ENCODE results near the gene ERP44.
"Not testable (repeated sequence)": the region's sequence is repeated elsewhere in the genome, so short reads cannot be mapped to it uniquely, and the experiment has no call there.

ERP44 gene

GRCh38 chr9:100098887-100099721 lies at the start of gene ERP44, which contains the start of gene INVS:
TSS of gene ERP44 (minus strand) at chr9:100099000. CDS start at chr9:100098840, 160 bp downstream.
TSS of gene INVS (plus strand) at chr9:100099243. CDS start at chr9:100104522, 5,279 bp downstream.
- DNase-seq (ENCODE audit: extremely low read depth in 1 of 2, low read depth in 1 of 2), result peak; percentile 91 to 93

DNA sequence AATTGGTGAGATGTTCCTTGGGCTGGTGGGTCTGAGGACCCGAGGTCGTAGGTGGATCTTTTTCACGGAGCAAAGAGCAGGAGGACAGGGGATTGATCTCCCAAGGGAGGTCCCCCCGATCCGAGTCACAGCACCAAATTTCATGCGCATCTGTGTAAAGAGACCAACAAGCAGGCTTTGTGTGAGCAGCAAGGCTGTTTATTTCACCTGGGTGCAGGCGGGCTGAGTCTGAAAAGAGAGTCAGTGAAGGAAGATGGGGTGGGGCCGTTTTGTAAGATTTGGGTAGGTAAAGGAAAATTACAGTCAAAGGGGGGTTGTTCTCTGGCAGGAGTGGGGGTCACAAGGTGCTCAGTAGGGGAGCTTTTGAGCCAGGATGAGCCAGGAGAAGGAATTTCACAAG lies 47.2 kb upstream of the ERP44 start:
- DNase-seq (ENCODE audit: extremely low read depth in 1 of 2, low read depth in 1 of 2), result not testable (repeated sequence)

- not testable (repeated sequence) for DNase-seq (ENCODE audit: extremely low read depth in 1 of 2, low read depth in 1 of 2)
Observed at GRCh38 chr9:100145167-100145934, 46.6 kb upstream of the ERP44 start.

GRCh38 chr9:100141862-100142261 lies 43.1 kb upstream of the ERP44 start:
- not testable (repeated sequence) for DNase-seq (ENCODE audit: extremely low read depth in 1 of 2, low read depth in 1 of 2)

GRCh38 chr9:100140303-100140702 lies 41.5 kb upstream of the ERP44 start:
- DNase-seq (ENCODE audit: extremely low read depth in 1 of 2, low read depth in 1 of 2), result not testable (repeated sequence)

- not testable (repeated sequence) for DNase-seq (ENCODE audit: extremely low read depth in 1 of 2, low read depth in 1 of 2)
Observed at GRCh38 chr9:100136799-100137198, 38.0 kb upstream of the ERP44 start.

- DNase-seq (ENCODE audit: extremely low read depth in 1 of 2, low read depth in 1 of 2), result no peak
Observed at GRCh38 chr9:100134731-100135130, 35.9 kb upstream of the ERP44 start.

GRCh38 chr9:100131875-100132430 lies 33.2 kb upstream of the ERP44 start:
- DNase-seq (ENCODE audit: extremely low read depth in 1 of 2, low read depth in 1 of 2), result no peak

DNA sequence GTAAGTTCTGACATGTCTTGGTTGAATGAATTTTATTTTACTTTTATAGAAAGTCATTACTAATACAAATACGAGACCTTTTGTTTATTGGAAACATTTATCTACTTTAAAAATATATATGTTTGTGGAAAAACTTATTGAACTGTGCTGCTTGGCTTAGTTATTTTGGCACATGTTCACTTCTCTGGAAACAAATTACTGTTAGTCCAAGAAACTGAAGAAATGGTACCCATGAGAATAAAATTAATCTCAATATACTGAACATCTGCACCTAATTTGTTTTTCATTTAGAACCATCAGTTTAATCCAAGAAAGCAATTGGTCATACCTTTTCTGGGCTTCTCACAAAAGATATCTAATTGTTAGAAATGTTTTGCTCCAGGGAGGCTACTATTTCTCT lies 32.4 kb upstream of the ERP44 start:
- no peak for DNase-seq (ENCODE audit: extremely low read depth in 1 of 2, low read depth in 1 of 2)

- no peak for DNase-seq (ENCODE audit: extremely low read depth in 1 of 2, low read depth in 1 of 2)
Observed at GRCh38 chr9:100129772-100130171, 31.0 kb upstream of the ERP44 start.

DNA sequence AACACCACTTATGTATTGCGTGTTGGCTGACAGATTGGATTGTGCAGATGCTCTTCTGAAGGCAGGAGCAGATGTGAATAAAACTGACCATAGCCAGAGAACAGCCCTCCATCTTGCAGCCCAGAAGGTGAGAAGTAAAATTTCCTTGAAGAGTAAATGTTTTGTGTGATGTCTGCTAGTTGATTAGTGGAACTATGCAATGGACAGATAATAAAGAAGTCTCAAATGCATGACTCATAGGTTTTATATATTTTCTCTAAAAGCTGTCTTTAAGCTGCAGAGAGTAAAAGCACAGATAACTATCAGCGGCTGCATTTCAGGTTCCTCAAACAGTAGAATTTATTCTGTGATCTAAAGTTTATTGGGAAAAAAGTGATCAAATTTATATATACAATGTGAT lies 27.6 kb upstream of the ERP44 start:
- no peak for DNase-seq (ENCODE audit: extremely low read depth in 1 of 2, low read depth in 1 of 2)

- no peak for DNase-seq (ENCODE audit: extremely low read depth in 1 of 2, low read depth in 1 of 2)
Observed at GRCh38 chr9:100125910-100126309, 27.1 kb upstream of the ERP44 start.

- no peak for DNase-seq (ENCODE audit: extremely low read depth in 1 of 2, low read depth in 1 of 2)
Observed at GRCh38 chr9:100125236-100125635, 26.4 kb upstream of the ERP44 start.

DNA sequence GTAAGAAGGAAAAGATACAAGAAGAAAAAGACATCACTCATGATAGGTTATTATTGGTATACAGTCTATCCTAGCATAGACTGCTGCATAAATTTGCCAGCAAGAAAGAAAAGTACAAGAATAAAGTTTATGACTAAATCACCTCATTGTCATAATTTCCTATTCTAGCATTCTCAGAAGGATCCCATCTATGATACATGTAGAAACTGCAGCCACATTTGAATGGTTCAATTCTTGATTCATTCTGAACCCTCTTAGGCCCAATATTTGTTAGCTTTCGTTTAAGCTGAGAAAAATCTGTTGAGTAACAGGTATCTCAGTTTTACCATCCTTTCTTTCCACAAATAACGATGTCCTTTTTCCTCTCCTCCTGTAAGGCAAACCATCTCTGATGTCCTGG lies 21.5 kb upstream of the ERP44 start:
- DNase-seq (ENCODE audit: extremely low read depth in 1 of 2, low read depth in 1 of 2), result no peak

GRCh38 chr9:100117316-100117715 lies 18.5 kb upstream of the ERP44 start:
- no peak for DNase-seq (ENCODE audit: extremely low read depth in 1 of 2, low read depth in 1 of 2)

DNA sequence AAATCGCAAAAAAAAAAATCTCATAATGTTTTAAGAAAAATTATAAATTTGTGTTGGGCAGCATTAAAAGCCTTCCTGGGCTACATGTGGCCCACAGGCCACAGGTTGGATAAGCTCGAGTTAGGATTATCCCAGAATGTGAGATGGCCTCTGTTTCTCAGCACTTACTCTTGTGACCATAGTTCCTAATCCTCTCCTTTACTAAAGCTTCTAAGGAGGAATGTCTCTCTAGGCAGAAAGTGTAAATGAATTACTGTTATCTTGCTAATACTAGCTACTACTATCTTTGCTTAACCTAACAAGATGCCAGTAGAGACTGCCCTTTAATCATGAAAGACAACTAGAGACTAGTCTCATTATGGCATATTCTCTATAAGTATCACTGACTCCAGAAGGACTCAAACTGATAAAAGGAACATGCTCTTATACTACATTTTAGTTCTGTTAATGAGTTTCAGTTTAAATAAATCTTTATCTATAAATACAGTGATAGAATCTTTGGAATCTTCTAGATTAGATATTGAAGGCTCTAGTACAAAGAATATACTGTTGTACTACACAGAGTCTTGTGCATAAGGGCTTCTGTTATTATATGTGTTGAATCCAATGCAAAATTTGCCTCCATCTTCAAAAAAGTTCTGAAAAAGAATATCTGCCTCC lies 14.0 kb upstream of the ERP44 start:
- no peak for DNase-seq (ENCODE audit: extremely low read depth in 1 of 2, low read depth in 1 of 2)

DNA sequence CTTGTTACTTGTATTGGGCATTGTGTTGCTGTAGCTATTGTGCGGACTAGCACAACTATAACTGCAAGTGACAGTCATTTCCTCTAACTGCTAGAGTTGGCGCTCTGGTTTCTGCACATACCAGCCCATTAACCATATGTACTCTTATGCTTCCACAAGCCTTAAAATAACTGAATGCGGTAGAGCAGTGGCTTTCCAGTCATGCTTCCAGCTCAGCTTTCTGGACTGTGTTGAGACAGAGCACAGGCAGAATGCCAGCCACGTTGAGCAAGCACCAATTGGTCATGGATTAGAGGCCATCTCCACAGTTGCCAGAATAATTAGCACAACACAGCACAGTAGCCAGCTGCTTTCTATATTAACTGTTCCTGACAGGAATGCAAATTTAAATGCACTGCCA lies 12.4 kb upstream of the ERP44 start:
- no peak for DNase-seq (ENCODE audit: extremely low read depth in 1 of 2, low read depth in 1 of 2)

- no peak for DNase-seq (ENCODE audit: extremely low read depth in 1 of 2, low read depth in 1 of 2)
Observed at GRCh38 chr9:100108559-100108958, 9.8 kb upstream of the ERP44 start.

DNA sequence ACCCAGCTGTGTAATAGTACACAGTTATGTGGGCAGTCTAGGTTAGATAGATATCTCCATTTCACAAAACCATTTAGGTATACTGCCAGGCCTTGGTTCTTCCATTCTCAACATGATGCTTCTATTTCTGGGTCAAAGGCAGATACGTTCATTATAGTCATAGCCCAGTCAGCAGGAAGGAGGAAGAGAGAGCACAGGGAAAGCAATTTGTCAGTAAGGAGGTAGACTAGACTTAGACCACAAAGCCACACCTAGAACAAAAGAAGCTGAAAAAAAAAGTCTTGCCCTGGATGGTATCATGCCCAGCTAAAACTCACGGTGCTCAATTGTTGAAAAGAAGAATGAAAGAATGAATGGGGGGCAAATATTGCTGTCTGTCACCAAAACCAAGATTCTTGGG lies 7.8 kb upstream of the ERP44 start:
- no peak for DNase-seq (ENCODE audit: extremely low read depth in 1 of 2, low read depth in 1 of 2)

GRCh38 chr9:100105861-100106260 lies 7.1 kb upstream of the ERP44 start:
- no peak for DNase-seq (ENCODE audit: extremely low read depth in 1 of 2, low read depth in 1 of 2)

DNA sequence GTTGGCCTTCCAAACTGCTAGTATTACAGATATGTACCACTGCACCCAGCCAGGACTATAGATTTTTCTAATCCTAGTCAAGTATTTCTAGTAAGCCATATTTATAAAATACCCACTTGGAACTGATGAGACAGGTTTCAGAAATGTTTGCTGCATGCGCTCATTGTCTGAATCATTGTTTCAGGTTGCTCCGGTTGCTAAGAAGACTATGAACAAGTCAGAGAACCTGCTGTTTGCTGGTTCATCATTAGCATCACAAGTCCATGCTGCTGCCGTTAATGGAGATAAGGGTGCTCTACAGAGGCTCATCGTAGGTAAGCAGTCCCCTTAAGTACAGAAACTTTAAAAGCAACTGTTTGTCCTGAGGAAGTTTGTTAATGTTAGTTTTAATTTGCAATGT lies 5.5 kb upstream of the ERP44 start:
- no peak for DNase-seq (ENCODE audit: extremely low read depth in 1 of 2, low read depth in 1 of 2)

Data from activated CD8-positive, alpha-beta memory T cell treated with anti-CD3 and anti-CD28 coated beads for 1 hour (primary cell).